Gastroesophageal sphincter (tissue), 4 donors: ENCODE results near the gene PIAS1. TPM values are rescaled to one million over a fixed set of nuclear protein-coding genes. Genes with fewer than 3 reads are reported as not detected.
"Not testable (repeated sequence)": the region's sequence is repeated elsewhere in the genome, so short reads cannot be mapped to it uniquely, and the experiment has no call there.

Source experiments
- ATAC-seq: fragments of 150-250 bp; one replicate; pipeline ENCODE4 v1.9.1; 2016; ENCODE audit warnings: mild to moderate bottlenecking, moderate library complexity
- H3K27ac ChIP-seq, 4 donors: fragments of 200-600 bp; sonication (generic) in 3 of 4; 1 replicate in 3 of 4; 2 replicates in 1 of 4; pipeline ENCODE4 v1.5.1; 2016 to 2019
- H3K27me3 ChIP-seq: fragments of 200-600 bp; sonication (generic); one replicate; pipeline ENCODE4 v1.5.1; 2019
- H3K36me3 ChIP-seq, 2 donors: fragments of 200-600 bp; sonication (generic); one replicate each; pipeline ENCODE4 v1.5.1; 2019; ENCODE audit warnings: control low read depth in 1 of 2
- H3K4me1 ChIP-seq, 3 donors: fragments of 200-600 bp; sonication (generic); 1 replicate in 2 of 3; 2 replicates in 1 of 3; pipeline ENCODE4 v1.5.1; 2016 to 2019; ENCODE audit warnings: control low read depth in 2 of 3
- H3K4me3 ChIP-seq, 2 donors: fragments of 200-600 bp; sonication (generic); one replicate each; pipeline ENCODE4 v1.5.1; 2019; ENCODE audit warnings: mild to moderate bottlenecking in 1 of 2, moderate library complexity in 1 of 2
- H3K9me3 ChIP-seq, 3 donors: fragments of 200-600 bp; sonication (generic); one replicate each; pipeline ENCODE4 v1.5.1; 2017 to 2019; ENCODE audit warnings: control low read depth in 2 of 3
- EP300 ChIP-seq: sonication (generic); formaldehyde crosslinking; IDR thresholded peaks from one replicate; pipeline ENCODE4 v1.6.1; 2017; ENCODE audit warnings: antibody characterized with exemption, mild to moderate bottlenecking
- POLR2A ChIP-seq, 2 donors: fragments of 450-650 bp; IDR thresholded peaks; one replicate each; pipeline ENCODE4 v1.6.1; 2017; ENCODE audit warnings: antibody characterized with exemption in 2 of 2, mild to moderate bottlenecking in 2 of 2, moderate library complexity in 1 of 2
- POLR2AphosphoS5 ChIP-seq: sonication (generic); formaldehyde crosslinking; IDR thresholded peaks from one replicate; pipeline ENCODE4 v1.6.1; 2017; ENCODE audit warnings: antibody characterized with exemption
- WGBS, 2 donors: methylation state at CpG; one replicate each; pipeline ENCODE4 v1.1.5; 2018; ENCODE audit warnings: low coverage in 1 of 2; 5-methylcytosine and 5-hydroxymethylcytosine counted together
- total RNA-seq, 4 donors: library from RNA; depleted of rRNA; stranded (reverse); fragments of >200 nt; gene quantifications; one replicate each; pipeline ENCODE4 v1.1.0, GENCODE V29; 2016
- TF ChIP-seq, protein P1 (sequence below), 4 experiments: fragments of 200-600 bp in 2 of 4; fragments of 450-650 bp in 2 of 4; sonication (generic) in 1 of 4; IDR thresholded peaks; one replicate each; pipeline ENCODE4 v1.5.1; 2017 to 2019; ENCODE audit warnings: antibody characterized with exemption in 4 of 4, mild to moderate bottlenecking in 2 of 4, moderate library complexity in 2 of 4

The PIAS1 gene
- total RNA-seq, 4 donors from 2014 or later, result 26.6 to 101 (median 48.9) TPM

DNA sequence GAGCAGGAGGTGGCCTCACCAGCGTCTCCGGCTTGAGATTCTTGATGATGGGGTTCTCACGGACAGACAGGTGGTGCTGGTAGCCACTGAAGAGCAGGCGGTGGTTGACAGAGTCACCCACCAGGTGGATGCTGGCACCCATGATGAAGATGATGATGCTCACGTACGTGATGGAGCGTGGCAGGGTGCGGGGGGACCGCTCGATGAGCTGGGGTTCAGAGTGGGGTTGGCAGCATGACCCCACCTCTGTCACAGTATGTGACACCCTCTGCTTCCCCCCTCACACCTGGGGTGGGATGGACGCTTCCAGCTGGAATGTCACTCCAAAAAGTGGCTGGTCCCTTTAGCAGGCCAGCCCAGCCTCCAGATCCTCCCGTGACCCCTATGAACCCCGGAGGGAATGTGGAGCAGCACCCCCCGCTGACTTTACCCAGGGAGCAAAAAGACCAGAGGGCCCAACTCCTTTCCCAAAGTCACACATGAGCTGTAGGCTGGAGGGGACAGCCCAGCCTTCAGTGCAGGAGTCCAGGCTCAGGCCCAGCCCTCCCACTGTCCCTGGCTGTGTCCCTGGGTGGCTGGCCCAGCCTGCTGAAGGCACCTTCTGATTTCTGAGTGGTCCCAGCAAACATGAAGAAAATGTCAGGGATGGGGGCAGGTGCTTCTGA is 157.7 kb downstream of the PIAS1 start:
- no peak for ATAC-seq

DNA sequence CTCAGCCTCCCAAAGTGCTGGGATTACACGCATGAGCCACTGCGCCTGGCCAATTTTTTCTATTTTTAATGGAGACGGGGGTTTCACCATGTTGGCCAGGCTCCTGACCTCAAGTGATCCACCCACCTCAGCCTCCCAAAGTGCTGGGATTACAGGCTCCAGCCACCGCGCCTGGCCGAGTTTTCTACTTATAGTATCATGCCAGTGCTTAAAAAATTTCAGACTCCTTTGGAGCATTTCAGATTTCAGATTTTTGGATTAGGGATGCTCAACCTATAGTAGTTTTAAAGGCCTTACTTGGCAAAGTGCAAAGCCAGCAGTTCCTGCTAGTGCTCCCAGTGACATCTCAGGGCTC is 159.4 kb downstream of the PIAS1 start:
- ATAC-seq, H3K4me3 ChIP-seq, H3K27me3 ChIP-seq, H3K9me3 ChIP-seq, H3K27ac ChIP-seq: not testable (repeated sequence)
- H3K36me3 ChIP-seq, result peaks cover 0 to 31% of the 10 kb centered on the region in 2 donors
- 89 to 100% methylated on average over 1 to 2 of the region's 6 CpGs for WGBS, 2 donors
- H3K4me1 ChIP-seq, result peaks cover 0 to 16% (median 8%) of the 10 kb centered on the region in 3 donors

More for the DNA sequence above, 157.7 kb downstream of the PIAS1 start:
- Histone ChIP-seq H3K27me3 (no peaks in the 10 kb centered on the region), H3K9me3 (no peaks in the 10 kb centered on the region), H3K4me3 (no peak overlapping the region), H3K27ac (peak overlapping the region in 1 of 4 donors; percentile 69), H3K36me3 (peaks cover 0 to 22% of the 10 kb centered on the region in 2 donors), H3K4me1 (peaks cover 0 to 16% (median 8%) of the 10 kb centered on the region in 3 donors)
- WGBS, 2 donors, result 92 to 100% methylated on average over 1 to 5 of the region's 14 CpGs
- TF ChIP-seq POLR2AphosphoS5 (no peak), POLR2A (IDR thresholded peaks at IDR 0.05) (no peak), EP300 (no peak)
- TF ChIP-seq, protein P1, sequence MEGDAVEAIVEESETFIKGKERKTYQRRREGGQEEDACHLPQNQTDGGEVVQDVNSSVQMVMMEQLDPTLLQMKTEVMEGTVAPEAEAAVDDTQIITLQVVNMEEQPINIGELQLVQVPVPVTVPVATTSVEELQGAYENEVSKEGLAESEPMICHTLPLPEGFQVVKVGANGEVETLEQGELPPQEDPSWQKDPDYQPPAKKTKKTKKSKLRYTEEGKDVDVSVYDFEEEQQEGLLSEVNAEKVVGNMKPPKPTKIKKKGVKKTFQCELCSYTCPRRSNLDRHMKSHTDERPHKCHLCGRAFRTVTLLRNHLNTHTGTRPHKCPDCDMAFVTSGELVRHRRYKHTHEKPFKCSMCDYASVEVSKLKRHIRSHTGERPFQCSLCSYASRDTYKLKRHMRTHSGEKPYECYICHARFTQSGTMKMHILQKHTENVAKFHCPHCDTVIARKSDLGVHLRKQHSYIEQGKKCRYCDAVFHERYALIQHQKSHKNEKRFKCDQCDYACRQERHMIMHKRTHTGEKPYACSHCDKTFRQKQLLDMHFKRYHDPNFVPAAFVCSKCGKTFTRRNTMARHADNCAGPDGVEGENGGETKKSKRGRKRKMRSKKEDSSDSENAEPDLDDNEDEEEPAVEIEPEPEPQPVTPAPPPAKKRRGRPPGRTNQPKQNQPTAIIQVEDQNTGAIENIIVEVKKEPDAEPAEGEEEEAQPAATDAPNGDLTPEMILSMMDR (IDR thresholded peaks at IDR 0.05), result no peak

DNA sequence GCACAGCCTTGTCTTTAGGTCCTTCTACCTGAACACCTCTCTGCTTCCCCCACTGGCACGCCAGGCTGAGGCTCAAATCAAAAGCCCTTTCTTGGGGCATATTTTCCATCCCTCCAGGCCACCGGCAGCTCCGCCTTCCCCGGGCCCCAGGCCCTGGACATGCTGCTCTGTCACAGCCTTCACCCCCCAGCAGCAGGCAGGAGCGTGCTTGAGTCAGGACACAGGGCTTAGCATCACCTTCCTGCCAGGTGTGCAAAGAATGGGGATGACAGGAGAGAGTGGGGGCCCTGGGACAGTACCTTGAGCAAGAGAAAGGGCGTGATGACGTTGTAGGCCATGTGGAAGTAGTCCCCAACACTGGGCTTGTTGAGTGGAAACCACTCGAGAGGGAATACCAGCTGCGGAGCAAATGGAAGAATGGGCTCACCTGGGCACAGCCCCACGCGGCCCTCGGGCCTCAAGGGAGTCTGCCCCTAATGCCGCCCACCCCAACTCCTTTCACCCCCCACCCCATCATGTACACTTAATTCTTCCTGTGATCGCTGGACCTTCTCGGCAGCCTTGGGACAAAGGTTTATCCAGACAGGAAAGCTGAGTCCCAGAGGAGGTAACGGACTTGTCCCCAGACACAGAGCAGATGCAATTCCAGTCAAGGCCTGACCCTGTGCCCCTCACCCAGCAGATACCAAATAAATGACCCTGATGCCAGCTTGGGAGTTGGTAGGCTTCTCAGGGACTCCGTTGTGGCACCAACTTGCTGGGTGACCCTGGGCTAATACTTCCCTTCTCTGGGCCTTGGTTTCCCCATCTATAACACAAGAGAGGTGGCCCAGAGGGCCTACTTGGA is 160.1 kb downstream of the PIAS1 start:
- H3K4me3 ChIP-seq, result no peak overlapping the region
- TF ChIP-seq EP300 (no peak), POLR2AphosphoS5 (no peak), POLR2A (IDR thresholded peaks at IDR 0.05) (no peak)
- TF ChIP-seq, protein P1 (IDR thresholded peaks at IDR 0.05), result no peak
- no peaks in the 10 kb centered on the region for H3K9me3 ChIP-seq
- no peak for ATAC-seq
- H3K4me1 ChIP-seq, result peaks cover 0 to 16% (median 8%) of the 10 kb centered on the region in 3 donors
- no peak overlapping the region for H3K27ac ChIP-seq
- 84% methylated on average over 2 of the region's 17 CpGs; no CpG with 5 or more reads in 1 of the 2 donors for WGBS, 2 donors
- H3K36me3 ChIP-seq, result peaks cover 0 to 35% of the 10 kb centered on the region in 2 donors
- no peaks in the 10 kb centered on the region for H3K27me3 ChIP-seq

DNA sequence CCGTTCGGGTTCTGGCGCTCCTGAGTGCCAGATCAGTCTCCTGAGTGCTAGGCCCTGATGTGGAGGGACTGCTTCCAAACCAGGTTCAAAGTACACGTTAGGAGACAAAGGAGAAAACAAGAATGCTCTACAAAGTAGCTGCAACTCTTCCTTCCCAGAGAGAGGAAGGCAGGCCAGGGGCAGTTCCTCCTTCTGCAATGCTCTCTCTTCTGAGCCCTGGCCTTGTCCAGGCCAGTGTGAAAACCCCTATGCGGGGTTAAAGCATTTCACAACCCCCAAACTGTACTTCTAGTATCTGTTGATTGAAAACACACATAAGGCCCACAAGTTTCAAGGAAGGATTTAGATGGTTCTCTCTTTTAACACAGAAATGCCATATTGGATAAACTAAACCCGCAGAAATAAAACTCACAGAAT is 160.7 kb downstream of the PIAS1 start:
- ATAC-seq, result no peak
- TF ChIP-seq POLR2A (IDR thresholded peaks at IDR 0.05) (no peak), POLR2AphosphoS5 (no peak), EP300 (no peak)
- TF ChIP-seq, protein P1 (IDR thresholded peaks at IDR 0.05), result no peak
- Histone ChIP-seq H3K9me3 (no peaks in the 10 kb centered on the region), H3K4me3 (no peak overlapping the region), H3K36me3 (peaks cover 0 to 35% of the 10 kb centered on the region in 2 donors), H3K27me3 (no peaks in the 10 kb centered on the region), H3K4me1 (peaks cover 0 to 16% (median 8%) of the 10 kb centered on the region in 3 donors), H3K27ac (no peak overlapping the region)
- 100% methylated on average over 2 of the region's 6 CpGs for WGBS, 2 donors

DNA sequence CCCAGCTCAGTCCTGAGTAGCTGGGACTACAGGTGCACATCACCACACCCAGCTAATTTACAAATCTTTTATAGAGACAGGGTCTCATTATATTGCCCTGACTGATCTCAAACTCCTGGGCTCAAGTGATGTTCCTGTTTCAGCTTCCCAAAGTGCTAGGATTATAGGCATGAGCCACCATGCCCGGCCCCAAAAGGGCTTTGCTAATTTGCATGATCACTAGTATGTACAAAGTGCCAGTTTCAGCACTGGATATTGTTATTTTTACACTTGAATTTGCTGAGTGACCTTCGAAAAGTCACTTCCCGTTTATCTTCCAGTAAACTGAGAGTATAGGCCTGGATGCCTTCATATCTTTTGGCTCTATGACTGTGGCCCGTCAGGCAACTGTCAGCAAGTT is 163.2 kb downstream of the PIAS1 start:
- TF ChIP-seq POLR2A (IDR thresholded peaks at IDR 0.05) (no peak), EP300 (no peak), POLR2AphosphoS5 (no peak)
- TF ChIP-seq, protein P1 (IDR thresholded peaks at IDR 0.05), result no peak
- Histone ChIP-seq H3K27ac (no peak overlapping the region), H3K4me3 (no peak overlapping the region), H3K4me1 (no peaks in the 10 kb centered on the region), H3K36me3 (peaks cover 0 to 35% of the 10 kb centered on the region in 2 donors), H3K27me3 (no peaks in the 10 kb centered on the region), H3K9me3 (no peaks in the 10 kb centered on the region)
- no peak for ATAC-seq
- 80 to 87% methylated on average over 1 to 2 of the region's 4 CpGs for WGBS, 2 donors
